K562 (cell line): ENCODE data around the gene CARMIL3.

Source experiments
- NR2C2 ChIP-seq, 2 experiments: fragments of 200-800 bp in 1 of 2; sonication (Bioruptor generic) in 1 of 2; sonication (generic) in 1 of 2; formaldehyde crosslinking in 1 of 2; IDR thresholded peaks; 2 replicates each; pipeline versions ENCODE4 v1.6.1 to v1.8.0; 2016 to 2022; ENCODE audit warnings: mild to moderate bottlenecking in 1 of 2, missing compliant biosample characterization in 1 of 2, missing genetic modification characterization in 1 of 2, missing genetic modification reagents in 1 of 2
- TF ChIP-seq, protein P1 (sequence below), 3 experiments: IDR thresholded peaks in 2 of 3; conservative IDR thresholded peaks in 1 of 3; 2 replicates each; pipeline ENCODE4 v1.5.1; 2011 to 2012; ENCODE audit warnings: low read length in 3 of 3, mild to moderate bottlenecking in 3 of 3, control low read depth in 2 of 3, improper control_type of control experiment in 1 of 3, inconsistent platforms in 1 of 3, low read depth in 1 of 3, mixed read lengths in 1 of 3, moderate library complexity in 1 of 3; ENCODE audit not compliant: insufficient read depth in 2 of 3

DNA sequence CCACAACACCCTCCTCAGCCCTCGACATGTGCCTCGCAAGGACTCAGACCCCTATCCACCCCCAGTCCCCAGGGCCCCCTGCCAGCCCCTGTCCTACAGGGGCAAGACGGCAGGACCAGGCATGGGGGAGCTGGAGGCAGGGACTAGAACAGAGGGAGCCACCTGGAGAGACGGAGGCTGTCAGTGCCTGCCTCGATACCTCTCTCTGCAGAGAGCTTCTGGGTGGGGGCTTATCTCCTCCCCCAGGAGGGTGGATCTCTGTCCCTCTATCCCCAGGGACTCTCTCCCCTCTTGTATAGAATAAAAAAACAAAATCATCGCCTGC lies 17.6 kb downstream of the CARMIL3 start:
- TF ChIP-seq, protein P1, sequence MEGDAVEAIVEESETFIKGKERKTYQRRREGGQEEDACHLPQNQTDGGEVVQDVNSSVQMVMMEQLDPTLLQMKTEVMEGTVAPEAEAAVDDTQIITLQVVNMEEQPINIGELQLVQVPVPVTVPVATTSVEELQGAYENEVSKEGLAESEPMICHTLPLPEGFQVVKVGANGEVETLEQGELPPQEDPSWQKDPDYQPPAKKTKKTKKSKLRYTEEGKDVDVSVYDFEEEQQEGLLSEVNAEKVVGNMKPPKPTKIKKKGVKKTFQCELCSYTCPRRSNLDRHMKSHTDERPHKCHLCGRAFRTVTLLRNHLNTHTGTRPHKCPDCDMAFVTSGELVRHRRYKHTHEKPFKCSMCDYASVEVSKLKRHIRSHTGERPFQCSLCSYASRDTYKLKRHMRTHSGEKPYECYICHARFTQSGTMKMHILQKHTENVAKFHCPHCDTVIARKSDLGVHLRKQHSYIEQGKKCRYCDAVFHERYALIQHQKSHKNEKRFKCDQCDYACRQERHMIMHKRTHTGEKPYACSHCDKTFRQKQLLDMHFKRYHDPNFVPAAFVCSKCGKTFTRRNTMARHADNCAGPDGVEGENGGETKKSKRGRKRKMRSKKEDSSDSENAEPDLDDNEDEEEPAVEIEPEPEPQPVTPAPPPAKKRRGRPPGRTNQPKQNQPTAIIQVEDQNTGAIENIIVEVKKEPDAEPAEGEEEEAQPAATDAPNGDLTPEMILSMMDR (IDR thresholded peaks at IDR 0.05 in 2 of 3, conservative IDR thresholded peaks at IDR 0.05 in 1 of 3; ENCODE audit: insufficient read depth in 2 of 3, low read depth in 1 of 3, low read length in 3 of 3), result no peak
- TF ChIP-seq NR2C2 (CRISPR knock-in tag; IDR thresholded peaks at IDR 0.05) (no peak), NR2C2 (tag; IDR thresholded peaks at IDR 0.05) (no peak)
